Measurements from ENCODE around the gene CA9. TPM values are rescaled to one million over a fixed set of nuclear protein-coding genes. Genes with fewer than 3 reads are reported as not detected.

Gene CA9
- total RNA-seq, 1 donor from 2014 or later, result not detected

- DNase-seq (ENCODE audit: low read depth), result no peak
- H2AFZ ChIP-seq (ENCODE audit: low read depth, low read length), result no peak overlapping the region
- H3K9me3 ChIP-seq (ENCODE audit: insufficient read depth, low read depth, low read length), result no peaks in the 10 kb centered on the region
- peak overlapping the region; percentile 100 for H3K4me2 ChIP-seq (ENCODE audit: low read length)
- TF ChIP-seq EZH2 (IDR thresholded peaks at IDR 0.05; ENCODE audit: insufficient read depth, low read length) (no peak), CTCF (IDR thresholded peaks at IDR 0.05; ENCODE audit: insufficient read depth, low read depth, low read length) (no peak)
- peaks cover 57% of the 10 kb centered on the region for H3K4me1 Mint-ChIP-seq (ENCODE audit: low read depth, unreplicated experiment)
- H4K20me1 ChIP-seq (ENCODE audit: insufficient read depth, low read length), result peaks cover 76% of the 10 kb centered on the region
- peaks cover 30% of the 10 kb centered on the region for H3K36me3 Mint-ChIP-seq (ENCODE audit: low read depth, unreplicated experiment)
- no peaks in the 10 kb centered on the region for H3K27me3 Mint-ChIP-seq (ENCODE audit: low read depth, unreplicated experiment)
- H3K36me3 ChIP-seq (ENCODE audit: insufficient read depth, low read length), result peaks cover 45% of the 10 kb centered on the region
- no peak overlapping the region for H3K4me3 ChIP-seq (ENCODE audit: insufficient read depth, low read depth, low read length)
- no peak for FAIRE-seq
- H3K9ac ChIP-seq (ENCODE audit: low read length), result peak overlapping the region; percentile 7
- no peaks in the 10 kb centered on the region for H3K9me3 Mint-ChIP-seq (ENCODE audit: unreplicated experiment)
- peaks cover 50% of the 10 kb centered on the region for H3K4me1 ChIP-seq (ENCODE audit: insufficient read depth, low read length)
- peaks cover 34% of the 10 kb centered on the region for H3K79me2 ChIP-seq (ENCODE audit: insufficient read depth, low read length)
- peak overlapping the region; percentile 74 for H3K4me3 Mint-ChIP-seq (ENCODE audit: unreplicated experiment)
- no peaks in the 10 kb centered on the region for H3K27me3 ChIP-seq (ENCODE audit: insufficient read depth, low read length)
- peak overlapping the region; percentile 37 for H3K27ac Mint-ChIP-seq (ENCODE audit: unreplicated experiment)
- no peak overlapping the region for H3K27ac ChIP-seq (ENCODE audit: low read depth, low read length)
These were observed 8.3 kb downstream of the CA9 start for GRCh38 chr9:35682051-35682450.

GRCh38 chr9:35682520-35683315, 9.0 kb downstream of the CA9 start:
- H3K9me3 ChIP-seq (ENCODE audit: insufficient read depth, low read depth, low read length), result no peaks in the 10 kb centered on the region
- H3K4me2 ChIP-seq (ENCODE audit: low read length), result peak overlapping the region; percentile 100
- H3K4me3 Mint-ChIP-seq (ENCODE audit: unreplicated experiment), result peak overlapping the region; percentile 94
- H4K20me1 ChIP-seq (ENCODE audit: insufficient read depth, low read length), result peaks cover 82% of the 10 kb centered on the region
- H3K4me3 ChIP-seq (ENCODE audit: insufficient read depth, low read depth, low read length), result no peak overlapping the region
- H3K27me3 Mint-ChIP-seq (ENCODE audit: low read depth, unreplicated experiment), result no peaks in the 10 kb centered on the region
- peak overlapping the region; percentile 37 for H3K27ac Mint-ChIP-seq (ENCODE audit: unreplicated experiment)
- H3K9me3 Mint-ChIP-seq (ENCODE audit: unreplicated experiment), result no peaks in the 10 kb centered on the region
- H3K27ac ChIP-seq (ENCODE audit: low read depth, low read length), result no peak overlapping the region
- H2AFZ ChIP-seq (ENCODE audit: low read depth, low read length), result no peak overlapping the region
- H3K9ac ChIP-seq (ENCODE audit: low read length), result peak overlapping the region; percentile 28
- H3K27me3 ChIP-seq (ENCODE audit: insufficient read depth, low read length), result no peaks in the 10 kb centered on the region
- H3K36me3 ChIP-seq (ENCODE audit: insufficient read depth, low read length), result peaks cover 51% of the 10 kb centered on the region
- DNase-seq (ENCODE audit: low read depth), result no peak
- H3K36me3 Mint-ChIP-seq (ENCODE audit: low read depth, unreplicated experiment), result peaks cover 34% of the 10 kb centered on the region
- FAIRE-seq, result no peak
- peaks cover 40% of the 10 kb centered on the region for H3K79me2 ChIP-seq (ENCODE audit: insufficient read depth, low read length)
- peaks cover 63% of the 10 kb centered on the region for H3K4me1 Mint-ChIP-seq (ENCODE audit: low read depth, unreplicated experiment)
- TF ChIP-seq CTCF (IDR thresholded peaks at IDR 0.05; ENCODE audit: insufficient read depth, low read depth, low read length), result no peak
- no peak for TF ChIP-seq EZH2 (IDR thresholded peaks at IDR 0.05; ENCODE audit: insufficient read depth, low read length)
- H3K4me1 ChIP-seq (ENCODE audit: insufficient read depth, low read length), result peaks cover 57% of the 10 kb centered on the region

GRCh38 chr9:35683323-35683722, 9.6 kb downstream of the CA9 start:
- Histone ChIP-seq H3K9me3 (ENCODE audit: insufficient read depth, low read depth, low read length) (no peaks in the 10 kb centered on the region), H3K9ac (ENCODE audit: low read length) (peak overlapping the region; percentile 39), H3K27me3 (ENCODE audit: insufficient read depth, low read length) (no peaks in the 10 kb centered on the region), H2AFZ (ENCODE audit: low read depth, low read length) (no peak overlapping the region), H4K20me1 (ENCODE audit: insufficient read depth, low read length) (peaks cover 88% of the 10 kb centered on the region), H3K27ac (ENCODE audit: low read depth, low read length) (no peak overlapping the region), H3K4me1 (ENCODE audit: insufficient read depth, low read length) (peaks cover 63% of the 10 kb centered on the region), H3K4me3 (ENCODE audit: insufficient read depth, low read depth, low read length) (no peak overlapping the region), H3K4me2 (ENCODE audit: low read length) (peak overlapping the region; percentile 100), H3K36me3 (ENCODE audit: insufficient read depth, low read length) (peaks cover 56% of the 10 kb centered on the region), H3K79me2 (ENCODE audit: insufficient read depth, low read length) (peaks cover 46% of the 10 kb centered on the region)
- H3K4me3 Mint-ChIP-seq (ENCODE audit: unreplicated experiment), result peak overlapping the region; percentile 94
- H3K4me1 Mint-ChIP-seq (ENCODE audit: low read depth, unreplicated experiment), result peaks cover 63% of the 10 kb centered on the region
- H3K36me3 Mint-ChIP-seq (ENCODE audit: low read depth, unreplicated experiment), result peaks cover 34% of the 10 kb centered on the region
- no peaks in the 10 kb centered on the region for H3K9me3 Mint-ChIP-seq (ENCODE audit: unreplicated experiment)
- peak overlapping the region; percentile 10 for H3K27ac Mint-ChIP-seq (ENCODE audit: unreplicated experiment)
- TF ChIP-seq CTCF (IDR thresholded peaks at IDR 0.05; ENCODE audit: insufficient read depth, low read depth, low read length) (no peak), EZH2 (IDR thresholded peaks at IDR 0.05; ENCODE audit: insufficient read depth, low read length) (no peak)
- DNase-seq (ENCODE audit: low read depth), result no peak
- no peaks in the 10 kb centered on the region for H3K27me3 Mint-ChIP-seq (ENCODE audit: low read depth, unreplicated experiment)
- FAIRE-seq, result no peak

Measured in astrocyte (in vitro differentiated cells and primary cell).